ENCODE data around the gene TGFB2. TPM values are rescaled to one million over a fixed set of nuclear protein-coding genes. Genes with fewer than 3 reads are reported as not detected.
A peak's percentile ranks its signal among the peaks of the same experiment; 100 is the strongest.

The TGFB2 gene
- total RNA-seq, 4 donors from 2014 or later: 0.56 to 2.3 (median 0.86) TPM

DNA sequence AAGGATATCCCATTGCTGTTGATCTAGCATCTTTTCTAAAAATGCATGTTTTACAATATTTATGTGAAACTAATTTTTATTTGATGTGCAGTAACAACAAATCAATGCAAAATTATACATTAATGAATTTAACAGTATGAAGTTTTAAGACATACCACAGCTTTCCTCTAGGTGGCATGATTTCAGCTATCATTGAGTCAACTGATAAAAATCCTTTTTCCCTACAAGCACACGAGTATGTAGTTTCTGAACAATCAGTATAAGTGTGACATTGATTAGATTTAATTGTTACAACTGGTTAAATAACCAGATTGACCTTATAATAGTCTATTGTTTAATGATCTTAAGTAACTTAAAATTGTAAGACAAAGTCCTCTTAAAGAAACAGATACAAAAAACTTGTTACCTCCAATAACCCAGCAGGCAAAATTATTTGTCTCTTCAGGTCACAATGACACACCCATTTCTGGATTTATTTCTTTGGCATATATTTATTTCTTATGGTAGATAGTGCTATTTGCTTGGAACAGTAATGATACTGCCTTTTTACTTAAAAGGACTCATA is 5.8 kb upstream of the TGFB2 start:
- Histone ChIP-seq H3K4me3 (no peak overlapping the region), H3K9me3 (no peaks in the 10 kb centered on the region), H3K36me3 (no peaks in the 10 kb centered on the region), H3K4me1 (peaks cover 0 to 3% of the 10 kb centered on the region in 2 donors), H3K27me3 (no peaks in the 10 kb centered on the region), H3K27ac (no peak overlapping the region)
- intact Hi-C loops (cut with DNase I; ENCODE audit: low total_unique reads): loop anchor here (1.0 to 10.0 kb wide), 4 partner anchors 182 to 1325 kb away; no protein-coding TSS in a partner anchor
- TF ChIP-seq POLR2A (IDR thresholded peaks at IDR 0.05): no peak
- TF ChIP-seq, protein P1, sequence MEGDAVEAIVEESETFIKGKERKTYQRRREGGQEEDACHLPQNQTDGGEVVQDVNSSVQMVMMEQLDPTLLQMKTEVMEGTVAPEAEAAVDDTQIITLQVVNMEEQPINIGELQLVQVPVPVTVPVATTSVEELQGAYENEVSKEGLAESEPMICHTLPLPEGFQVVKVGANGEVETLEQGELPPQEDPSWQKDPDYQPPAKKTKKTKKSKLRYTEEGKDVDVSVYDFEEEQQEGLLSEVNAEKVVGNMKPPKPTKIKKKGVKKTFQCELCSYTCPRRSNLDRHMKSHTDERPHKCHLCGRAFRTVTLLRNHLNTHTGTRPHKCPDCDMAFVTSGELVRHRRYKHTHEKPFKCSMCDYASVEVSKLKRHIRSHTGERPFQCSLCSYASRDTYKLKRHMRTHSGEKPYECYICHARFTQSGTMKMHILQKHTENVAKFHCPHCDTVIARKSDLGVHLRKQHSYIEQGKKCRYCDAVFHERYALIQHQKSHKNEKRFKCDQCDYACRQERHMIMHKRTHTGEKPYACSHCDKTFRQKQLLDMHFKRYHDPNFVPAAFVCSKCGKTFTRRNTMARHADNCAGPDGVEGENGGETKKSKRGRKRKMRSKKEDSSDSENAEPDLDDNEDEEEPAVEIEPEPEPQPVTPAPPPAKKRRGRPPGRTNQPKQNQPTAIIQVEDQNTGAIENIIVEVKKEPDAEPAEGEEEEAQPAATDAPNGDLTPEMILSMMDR (IDR thresholded peaks at IDR 0.05 in 4 of 5, conservative IDR thresholded peaks at IDR 0.05 in 1 of 5): peak; percentile 56 to 77 (median 71)
- no peak for DNase-seq
- in situ Hi-C loops (cut with MboI; ENCODE audit: low sequenced_read_pairs in 4 of 4): loop anchor here (5.0 to 25.0 kb wide), 7 partner anchors 175 to 1323 kb away; no protein-coding TSS in a partner anchor
- no peak for ATAC-seq

DNA sequence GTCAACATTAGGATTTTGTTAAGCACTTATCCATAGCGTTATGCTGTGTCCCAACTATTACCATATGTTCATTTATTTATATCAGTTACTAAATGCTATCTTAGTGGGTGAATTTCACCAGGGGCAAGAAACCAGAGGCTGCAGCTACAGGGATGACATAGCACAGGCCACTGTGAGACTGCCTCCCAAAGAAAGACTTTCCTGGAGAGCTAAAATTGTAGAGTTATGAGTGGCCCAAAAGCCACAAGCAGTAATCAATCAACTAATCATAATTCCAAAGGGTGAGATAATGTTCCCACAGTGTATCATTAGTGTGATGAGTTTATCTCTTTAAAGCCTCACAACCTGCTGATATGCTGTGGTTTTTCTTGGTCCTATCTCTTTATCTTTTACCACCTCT is 3.8 kb upstream of the TGFB2 start:
- Histone ChIP-seq H3K4me1 (peaks cover 3 to 4% of the 10 kb centered on the region in 2 donors), H3K36me3 (no peaks in the 10 kb centered on the region), H3K27ac (no peak overlapping the region), H3K4me3 (no peak overlapping the region), H3K27me3 (no peaks in the 10 kb centered on the region), H3K9me3 (no peaks in the 10 kb centered on the region)
- in situ Hi-C loops (cut with MboI; ENCODE audit: low sequenced_read_pairs in 4 of 4) (loop anchor here (5.0 to 25.0 kb wide), 5 partner anchors 143 to 1321 kb away; no protein-coding TSS in a partner anchor), intact Hi-C loops (cut with DNase I; ENCODE audit: low total_unique reads) (loop anchor here (10.0 kb wide), 2 partner anchors 323 to 723 kb away; no protein-coding TSS in a partner anchor)
- no peak for ATAC-seq
- no peak for DNase-seq
- TF ChIP-seq POLR2A (IDR thresholded peaks at IDR 0.05): no peak
- TF ChIP-seq, protein P1 (IDR thresholded peaks at IDR 0.05 in 4 of 5, conservative IDR thresholded peaks at IDR 0.05 in 1 of 5): no peak

DNA sequence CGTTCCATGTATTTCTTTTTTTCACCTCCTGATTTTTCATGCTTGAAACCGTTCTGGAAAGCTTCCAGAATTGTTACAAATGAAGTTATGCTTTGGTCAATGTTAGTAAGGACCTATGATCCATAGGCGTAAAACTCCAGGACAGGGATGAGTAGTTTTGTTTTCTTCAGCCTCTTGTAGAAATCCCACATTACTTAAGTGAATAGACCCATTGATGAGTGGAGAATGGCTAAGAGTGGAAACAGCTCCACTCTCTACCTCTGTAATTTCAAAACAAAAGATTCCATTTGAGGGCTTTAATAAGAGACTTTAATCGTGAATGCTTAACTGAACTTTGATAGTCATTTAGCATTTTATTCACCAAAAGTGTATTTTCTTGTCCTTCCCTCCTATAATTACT is 3.0 kb upstream of the TGFB2 start:
- Histone ChIP-seq H3K36me3 (no peaks in the 10 kb centered on the region), H3K4me1 (peaks cover 3 to 4% of the 10 kb centered on the region in 2 donors), H3K27me3 (no peaks in the 10 kb centered on the region), H3K9me3 (no peaks in the 10 kb centered on the region), H3K27ac (no peak overlapping the region), H3K4me3 (no peak overlapping the region)
- no peak for TF ChIP-seq POLR2A (IDR thresholded peaks at IDR 0.05)
- TF ChIP-seq, protein P1 (IDR thresholded peaks at IDR 0.05 in 4 of 5, conservative IDR thresholded peaks at IDR 0.05 in 1 of 5): no peak
- DNase-seq (no peak), ATAC-seq (no peak)
- in situ Hi-C loops (cut with MboI; ENCODE audit: low sequenced_read_pairs in 4 of 4): loop anchor here (5.0 to 25.0 kb wide), 5 partner anchors 143 to 1320 kb away; no protein-coding TSS in a partner anchor
- intact Hi-C loops (cut with DNase I; ENCODE audit: low total_unique reads): loop anchor here (10.0 kb wide), 2 partner anchors 323 to 723 kb away; no protein-coding TSS in a partner anchor

DNA sequence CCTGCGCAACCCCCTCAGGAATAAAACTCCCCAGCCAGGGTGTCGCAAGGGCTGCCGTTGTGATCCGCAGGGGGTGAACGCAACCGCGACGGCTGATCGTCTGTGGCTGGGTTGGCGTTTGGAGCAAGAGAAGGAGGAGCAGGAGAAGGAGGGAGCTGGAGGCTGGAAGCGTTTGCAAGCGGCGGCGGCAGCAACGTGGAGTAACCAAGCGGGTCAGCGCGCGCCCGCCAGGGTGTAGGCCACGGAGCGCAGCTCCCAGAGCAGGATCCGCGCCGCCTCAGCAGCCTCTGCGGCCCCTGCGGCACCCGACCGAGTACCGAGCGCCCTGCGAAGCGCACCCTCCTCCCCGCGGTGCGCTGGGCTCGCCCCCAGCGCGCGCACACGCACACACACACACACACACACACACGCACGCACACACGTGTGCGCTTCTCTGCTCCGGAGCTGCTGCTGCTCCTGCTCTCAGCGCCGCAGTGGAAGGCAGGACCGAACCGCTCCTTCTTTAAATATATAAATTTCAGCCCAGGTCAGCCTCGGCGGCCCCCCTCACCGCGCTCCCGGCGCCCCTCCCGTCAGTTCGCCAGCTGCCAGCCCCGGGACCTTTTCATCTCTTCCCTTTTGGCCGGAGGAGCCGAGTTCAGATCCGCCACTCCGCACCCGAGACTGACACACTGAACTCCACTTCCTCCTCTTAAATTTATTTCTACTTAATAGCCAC is 696 bp downstream of the TGFB2 start:
- intact Hi-C loops (cut with DNase I; ENCODE audit: low total_unique reads): loop anchor here (2.0 to 10.0 kb wide), 5 partner anchors 66 to 826 kb away; partner anchors contain the start of gene LYPLAL1
- H3K4me1 ChIP-seq: peaks cover 27 to 30% of the 10 kb centered on the region in 2 donors
- in situ Hi-C loops (cut with MboI; ENCODE audit: low sequenced_read_pairs in 4 of 4): loop anchor here (10.0 to 25.0 kb wide), 4 partner anchors 139 to 1316 kb away; no protein-coding TSS in a partner anchor
- H3K27me3 ChIP-seq: no peaks in the 10 kb centered on the region
- peak overlapping the region; percentile 66 to 86 (median 70) for H3K4me3 ChIP-seq
- ATAC-seq: peak; percentile 46 to 52
- TF ChIP-seq, protein P1 (IDR thresholded peaks at IDR 0.05 in 4 of 5, conservative IDR thresholded peaks at IDR 0.05 in 1 of 5): peak in 1 of 5 experiments; percentile 15
- TF ChIP-seq POLR2A (IDR thresholded peaks at IDR 0.05): peak in 1 of 2 donors; percentile 6
- H3K36me3 ChIP-seq: no peaks in the 10 kb centered on the region
- DNase-seq: peak; percentile 49 to 72
- peak overlapping the region; percentile 90 to 94 (median 92) for H3K27ac ChIP-seq
- H3K9me3 ChIP-seq: no peaks in the 10 kb centered on the region
